Measurements from ENCODE around the gene DDX18. TPM values are rescaled to one million over a fixed set of nuclear protein-coding genes. Genes with fewer than 3 reads are reported as not detected.

DDX18 gene
- total RNA-seq, 1 experiment from 2014 or later, result 76.3 TPM

Other genes starting within 250 kb of the DDX18 start
- 10.1 and 15.2 TPM in 2 replicates for gene CCDC93, start 199.4 kb downstream of the DDX18 start, total RNA-seq (2014; rRNA removed; shearing (Covaris generic))

Data from SJSA1 (cell line).